GM11168 (cell line): ENCODE data around the gene TSTD1.
"Not testable (repeated sequence)": the region's sequence is repeated elsewhere in the genome, so short reads cannot be mapped to it uniquely, and the experiment has no call there.

ENCODE experiments used
- in situ Hi-C: fragments of 300-500 bp; cut with MboI; formaldehyde crosslinking; loops from one replicate; pipeline ENCODE4 v1.12.0; 2022; ENCODE audit warnings: low sequenced_read_pairs; ENCODE audit not compliant: unreplicated experiment

The TSTD1 gene

GRCh38 chr1:161013131-161013487 lies 25.7 kb downstream of the TSTD1 start:
- in situ Hi-C loops, result no loop called here

- in situ Hi-C loops, result no loop called here
Measured at GRCh38 chr1:161012420-161012819, 26.3 kb downstream of the TSTD1 start.

- in situ Hi-C loops, result no loop called here
Measured at GRCh38 chr1:161009602-161010211, 29.1 kb downstream of the TSTD1 start.

GRCh38 chr1:161008869-161009510 lies 29.8 kb downstream of the TSTD1 start:
- in situ Hi-C loops, result no loop called here

GRCh38 chr1:161007369-161007768 lies 31.4 kb downstream of the TSTD1 start:
- in situ Hi-C loops, result no loop called here

GRCh38 chr1:161006563-161006962 lies 32.2 kb downstream of the TSTD1 start:
- in situ Hi-C loops, result no loop called here

GRCh38 chr1:161001525-161001924 lies 37.2 kb downstream of the TSTD1 start:
- in situ Hi-C loops, result no loop called here

- in situ Hi-C loops, result no loop called here
Measured at GRCh38 chr1:161000736-161001480, 37.9 kb downstream of the TSTD1 start.

GRCh38 chr1:160999376-160999775 lies 39.4 kb downstream of the TSTD1 start:
- in situ Hi-C loops, result no loop called here

- in situ Hi-C loops, result no loop called here
Measured at GRCh38 chr1:160997323-160998038, 41.3 kb downstream of the TSTD1 start.

- in situ Hi-C loops, result no loop called here
Measured at GRCh38 chr1:160996178-160996577, 42.6 kb downstream of the TSTD1 start.

- in situ Hi-C loops, result no loop called here
Measured at GRCh38 chr1:160993544-160994193, 45.1 kb downstream of the TSTD1 start.

- in situ Hi-C loops, result not testable (repeated sequence)
Measured at GRCh38 chr1:160992036-160992435, 46.7 kb downstream of the TSTD1 start.
